ENCODE data around the gene PRIMPOL.

The PRIMPOL gene

GRCh38 chr4:184668511-184669114 is 19.1 kb downstream of the PRIMPOL start:
- DNase-seq, result no peak

- no peak for DNase-seq
These were observed 19.7 kb downstream of the PRIMPOL start for GRCh38 chr4:184669251-184669650.

GRCh38 chr4:184671101-184671500 is 21.6 kb downstream of the PRIMPOL start:
- no peak for DNase-seq

GRCh38 chr4:184672741-184673140 is 23.2 kb downstream of the PRIMPOL start:
- no peak for DNase-seq

- DNase-seq, result no peak
These were observed 24.5 kb downstream of the PRIMPOL start for GRCh38 chr4:184674011-184674410.

- DNase-seq, result no peak
These were observed 25.5 kb downstream of the PRIMPOL start for GRCh38 chr4:184675018-184675417.

GRCh38 chr4:184675821-184676492 is 26.4 kb downstream of the PRIMPOL start:
- no peak for DNase-seq

- DNase-seq, result no peak
These were observed 31.2 kb downstream of the PRIMPOL start for GRCh38 chr4:184680698-184681097.

- no peak for DNase-seq
These were observed 32.4 kb downstream of the PRIMPOL start for GRCh38 chr4:184681916-184682315.

- DNase-seq, result no peak
These were observed 35.1 kb downstream of the PRIMPOL start for GRCh38 chr4:184684491-184685189.

GRCh38 chr4:184688005-184688404 is 38.5 kb downstream of the PRIMPOL start:
- DNase-seq, result no peak

GRCh38 chr4:184688447-184688846 is 38.9 kb downstream of the PRIMPOL start:
- DNase-seq, result no peak

- no peak for DNase-seq
These were observed 40.1 kb downstream of the PRIMPOL start for GRCh38 chr4:184689681-184690080.

- no peak for DNase-seq
These were observed 43.5 kb downstream of the PRIMPOL start for GRCh38 chr4:184693056-184693455.

- DNase-seq, result no peak
These were observed 44.9 kb downstream of the PRIMPOL start for GRCh38 chr4:184694412-184694956.

GRCh38 chr4:184695178-184695896 is 45.8 kb downstream of the PRIMPOL start:
- no peak for DNase-seq

GRCh38 chr4:184697956-184698355 is 48.4 kb downstream of the PRIMPOL start:
- DNase-seq, result no peak

- DNase-seq, result no peak
These were observed 50.4 kb downstream of the PRIMPOL start for GRCh38 chr4:184699941-184700340.

GRCh38 chr4:184702114-184702513 is 52.6 kb downstream of the PRIMPOL start:
- DNase-seq, result no peak

- no peak for DNase-seq
These were observed 56.2 kb downstream of the PRIMPOL start for GRCh38 chr4:184705692-184706091.

GRCh38 chr4:184706453-184706852 is 56.9 kb downstream of the PRIMPOL start:
- no peak for DNase-seq

- DNase-seq, result no peak
These were observed 62.8 kb downstream of the PRIMPOL start for GRCh38 chr4:184712322-184712721.

- DNase-seq, result no peak
These were observed 64.3 kb downstream of the PRIMPOL start for GRCh38 chr4:184713887-184714286.

Data from DMS79 (cell line).